ENCODE measurements around the gene NPAS3. TPM values are rescaled to one million over a fixed set of nuclear protein-coding genes. Genes with fewer than 3 reads are reported as not detected.

Gene NPAS3
- total RNA-seq, 6 donors from 2014 or later = 0.30 to 0.77 (median 0.59) TPM; not detected in 2

DNA sequence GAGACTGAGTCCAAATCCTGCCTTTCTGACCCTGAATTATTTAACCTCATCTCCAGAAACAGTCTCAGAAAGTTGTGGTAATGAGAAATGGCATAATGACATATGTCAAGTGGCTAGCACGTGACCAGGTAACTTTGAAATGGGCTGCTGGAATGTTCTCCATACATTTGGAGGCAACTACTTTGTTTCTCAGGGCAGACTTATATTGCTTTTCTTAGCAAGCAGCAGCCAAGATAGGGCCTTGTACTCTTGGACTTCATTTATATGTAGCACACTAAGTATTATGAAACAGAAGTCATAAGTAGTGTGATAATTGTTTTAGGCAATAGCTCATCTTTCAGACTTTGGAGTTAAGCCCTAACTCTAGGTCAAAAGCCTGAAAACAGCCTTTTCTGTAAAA, 494.7 kb downstream of the NPAS3 start:
- DNase-seq (no peak), ATAC-seq (ENCODE audit: low FRiP score in 2 of 2) (no peak)
- Histone ChIP-seq H3K27ac (no peak overlapping the region), H3K36me3 (no peaks in the 10 kb centered on the region), H3K4me3 (no peak overlapping the region), H3K9me3 (no peaks in the 10 kb centered on the region), H3K4me1 (no peaks in the 10 kb centered on the region), H3K27me3 (no peaks in the 10 kb centered on the region)
- WGBS, 2 donors = 82 to 85% methylated on average over 1 of the region's 1 CpG
- TF ChIP-seq, protein P1, sequence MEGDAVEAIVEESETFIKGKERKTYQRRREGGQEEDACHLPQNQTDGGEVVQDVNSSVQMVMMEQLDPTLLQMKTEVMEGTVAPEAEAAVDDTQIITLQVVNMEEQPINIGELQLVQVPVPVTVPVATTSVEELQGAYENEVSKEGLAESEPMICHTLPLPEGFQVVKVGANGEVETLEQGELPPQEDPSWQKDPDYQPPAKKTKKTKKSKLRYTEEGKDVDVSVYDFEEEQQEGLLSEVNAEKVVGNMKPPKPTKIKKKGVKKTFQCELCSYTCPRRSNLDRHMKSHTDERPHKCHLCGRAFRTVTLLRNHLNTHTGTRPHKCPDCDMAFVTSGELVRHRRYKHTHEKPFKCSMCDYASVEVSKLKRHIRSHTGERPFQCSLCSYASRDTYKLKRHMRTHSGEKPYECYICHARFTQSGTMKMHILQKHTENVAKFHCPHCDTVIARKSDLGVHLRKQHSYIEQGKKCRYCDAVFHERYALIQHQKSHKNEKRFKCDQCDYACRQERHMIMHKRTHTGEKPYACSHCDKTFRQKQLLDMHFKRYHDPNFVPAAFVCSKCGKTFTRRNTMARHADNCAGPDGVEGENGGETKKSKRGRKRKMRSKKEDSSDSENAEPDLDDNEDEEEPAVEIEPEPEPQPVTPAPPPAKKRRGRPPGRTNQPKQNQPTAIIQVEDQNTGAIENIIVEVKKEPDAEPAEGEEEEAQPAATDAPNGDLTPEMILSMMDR (IDR thresholded peaks at IDR 0.05) = no peak
- TF ChIP-seq EP300 (IDR thresholded peaks at IDR 0.05) (no peak), POLR2A (IDR thresholded peaks at IDR 0.05) (no peak), POLR2AphosphoS5 (IDR thresholded peaks at IDR 0.05) (no peak)

DNA sequence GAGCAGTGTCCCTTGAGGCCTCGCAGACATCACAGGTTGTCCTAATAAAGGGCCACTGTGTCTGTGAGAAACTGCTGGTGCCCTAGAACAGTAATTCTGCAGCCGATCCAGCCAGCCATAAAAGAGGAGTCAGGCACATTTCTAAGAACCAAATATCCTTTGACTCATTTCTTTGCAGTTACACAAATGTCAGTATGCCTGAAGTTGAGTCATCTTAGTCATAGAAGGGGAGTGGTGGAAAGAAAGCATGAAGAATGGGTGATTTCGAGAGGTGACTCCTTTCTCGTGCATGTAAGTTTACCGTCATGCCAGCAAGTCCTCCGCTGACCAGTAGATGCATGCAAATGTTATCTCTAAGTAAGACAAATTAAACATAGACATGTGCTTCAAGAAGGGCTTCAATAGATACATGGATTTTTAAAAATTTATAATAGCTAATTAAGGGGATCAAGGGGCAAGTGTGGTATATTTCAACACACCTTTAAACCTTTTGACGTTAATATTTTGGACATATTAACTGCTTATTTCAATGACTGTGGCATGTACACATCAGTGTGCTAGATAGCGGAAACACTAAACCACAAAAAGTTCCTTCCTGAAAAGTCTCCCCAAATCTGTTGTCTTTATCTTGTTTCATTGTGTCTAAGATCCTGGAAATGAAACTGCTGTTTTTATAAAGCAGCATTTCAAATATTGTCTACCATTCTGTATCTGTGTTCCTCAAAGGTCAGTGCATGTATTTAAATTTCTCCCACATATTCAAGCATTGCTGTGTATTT, 497.4 kb downstream of the NPAS3 start:
- DNase-seq = no peak
- TF ChIP-seq POLR2AphosphoS5 (IDR thresholded peaks at IDR 0.05) (no peak), EP300 (IDR thresholded peaks at IDR 0.05) (no peak), POLR2A (IDR thresholded peaks at IDR 0.05) (no peak)
- TF ChIP-seq, protein P1 (IDR thresholded peaks at IDR 0.05) = no peak
- ATAC-seq (ENCODE audit: low FRiP score in 2 of 2) = peak in 1 of 2 donors; percentile 43
- WGBS, 2 donors = 71 to 81% methylated on average over 8 of the region's 8 CpGs
- Histone ChIP-seq H3K4me1 (no peaks in the 10 kb centered on the region), H3K9me3 (no peaks in the 10 kb centered on the region), H3K27ac (no peak overlapping the region), H3K36me3 (no peaks in the 10 kb centered on the region), H3K27me3 (no peaks in the 10 kb centered on the region), H3K4me3 (no peak overlapping the region)

DNA sequence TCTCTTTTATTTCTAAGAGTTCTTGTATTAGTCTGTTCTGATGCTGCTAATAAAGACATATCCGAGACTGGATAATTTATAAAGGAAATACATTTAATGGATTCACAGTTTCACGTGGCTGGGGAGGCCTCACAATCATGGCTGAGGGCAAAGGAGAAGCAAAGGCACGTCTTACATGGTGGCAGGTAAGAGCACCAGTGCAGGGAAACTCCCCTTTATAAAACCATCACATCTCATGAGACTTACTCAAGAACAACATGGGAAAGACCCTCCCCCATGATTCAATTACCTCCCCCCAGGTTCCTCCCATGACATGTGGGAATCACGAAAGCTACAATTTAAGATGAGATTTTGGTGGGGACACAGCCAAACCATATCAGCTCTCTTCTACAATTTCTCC, 503.0 kb downstream of the NPAS3 start:
- Histone ChIP-seq H3K9me3 (no peaks in the 10 kb centered on the region), H3K4me1 (no peaks in the 10 kb centered on the region), H3K36me3 (no peaks in the 10 kb centered on the region), H3K4me3 (no peak overlapping the region), H3K27me3 (no peaks in the 10 kb centered on the region), H3K27ac (no peak overlapping the region)
- TF ChIP-seq, protein P1 (IDR thresholded peaks at IDR 0.05) = no peak
- TF ChIP-seq POLR2AphosphoS5 (IDR thresholded peaks at IDR 0.05) = no peak
- no peak for TF ChIP-seq POLR2A (IDR thresholded peaks at IDR 0.05)
- no peak for TF ChIP-seq EP300 (IDR thresholded peaks at IDR 0.05)
- ATAC-seq (ENCODE audit: low FRiP score in 2 of 2) (no peak), DNase-seq (no peak)
- WGBS, 2 donors = 90 to 91% methylated on average over 4 of the region's 4 CpGs

DNA sequence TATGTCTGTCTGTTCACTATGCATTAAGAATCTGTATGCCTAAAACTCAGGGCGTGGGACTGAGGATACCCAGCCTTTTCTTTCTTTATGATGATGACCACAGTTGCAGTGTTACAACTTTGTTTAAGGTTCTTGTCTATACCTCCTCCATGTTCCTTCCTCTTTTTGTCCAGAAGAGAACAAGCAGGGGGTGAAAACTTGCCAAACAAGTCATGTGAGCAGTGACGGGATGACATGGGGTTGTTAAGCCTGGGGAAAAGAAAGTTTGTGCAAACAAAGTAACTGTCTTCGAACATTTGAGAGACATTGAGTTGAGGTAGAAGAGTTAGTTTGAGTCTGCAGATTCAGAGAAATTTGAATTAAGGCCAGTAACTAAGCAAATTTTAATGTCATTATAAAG, 505.5 kb downstream of the NPAS3 start:
- Histone ChIP-seq H3K27ac (no peak overlapping the region), H3K9me3 (no peaks in the 10 kb centered on the region), H3K27me3 (no peaks in the 10 kb centered on the region), H3K36me3 (no peaks in the 10 kb centered on the region), H3K4me3 (no peak overlapping the region), H3K4me1 (no peaks in the 10 kb centered on the region)
- 35 to 54% methylated on average over 3 of the region's 3 CpGs for WGBS, 2 donors
- TF ChIP-seq, protein P1 (IDR thresholded peaks at IDR 0.05) = no peak
- no peak for TF ChIP-seq POLR2A (IDR thresholded peaks at IDR 0.05)
- TF ChIP-seq EP300 (IDR thresholded peaks at IDR 0.05) = no peak
- no peak for TF ChIP-seq POLR2AphosphoS5 (IDR thresholded peaks at IDR 0.05)
- ATAC-seq (ENCODE audit: low FRiP score in 2 of 2) (peak in 1 of 2 donors; percentile 48), DNase-seq (no peak)

DNA sequence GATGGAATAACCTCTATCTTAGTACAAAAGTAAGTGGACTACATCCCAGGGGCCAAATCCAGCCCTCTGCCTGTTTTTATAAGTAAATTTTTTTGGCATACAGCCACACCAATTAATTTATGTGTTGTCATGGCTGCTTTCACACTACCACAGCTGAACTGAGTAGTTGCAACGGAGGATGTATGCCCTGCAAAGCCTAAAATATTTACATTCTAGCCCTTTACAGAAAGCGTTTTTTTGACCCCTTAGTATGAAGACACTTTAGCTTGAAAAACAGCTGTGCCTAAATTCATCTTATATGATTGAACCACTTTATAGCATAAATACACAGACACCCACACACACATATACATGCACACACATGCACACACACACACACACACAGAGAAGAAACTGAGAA, 510.6 kb downstream of the NPAS3 start:
- H3K4me3 ChIP-seq = no peak overlapping the region
- WGBS, 2 donors = 37 to 59% methylated on average over 2 of the region's 2 CpGs
- H3K4me1 ChIP-seq = no peaks in the 10 kb centered on the region
- no peak overlapping the region for H3K27ac ChIP-seq
- TF ChIP-seq, protein P1 (IDR thresholded peaks at IDR 0.05) = no peak
- TF ChIP-seq POLR2AphosphoS5 (IDR thresholded peaks at IDR 0.05) (no peak), EP300 (IDR thresholded peaks at IDR 0.05) (no peak), POLR2A (IDR thresholded peaks at IDR 0.05) (no peak)
- no peak for DNase-seq
- H3K36me3 ChIP-seq = no peaks in the 10 kb centered on the region
- no peaks in the 10 kb centered on the region for H3K9me3 ChIP-seq
- ATAC-seq (ENCODE audit: low FRiP score in 2 of 2) = no peak
- no peaks in the 10 kb centered on the region for H3K27me3 ChIP-seq
